ENCODE measurements around the gene ZNF423.

Gene ZNF423

DNA sequence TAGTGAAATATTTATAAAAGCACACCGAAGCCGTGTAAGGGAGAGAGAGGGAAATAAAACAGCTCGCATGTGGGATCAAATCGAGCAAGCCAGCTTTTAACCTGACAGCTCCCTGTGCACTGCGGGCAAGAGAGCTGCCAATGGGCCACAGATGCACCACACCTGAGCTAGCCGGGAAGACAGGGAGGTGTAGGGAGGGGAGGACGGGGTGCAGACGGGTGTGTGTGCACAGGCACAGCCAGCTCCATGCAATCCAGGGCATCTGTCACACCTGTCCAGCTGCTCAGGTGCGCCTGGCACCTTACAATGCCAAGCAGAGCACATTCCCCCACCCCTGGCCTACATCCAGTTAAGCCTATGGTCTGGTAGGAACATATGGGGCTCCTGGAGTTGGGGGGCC is 412.3 kb downstream of the ZNF423 start:
- Histone ChIP-seq H3K27me3 (ENCODE audit: insufficient read depth, insufficient read length) (peaks cover 2% of the 10 kb centered on the region), H3K9me3 (ENCODE audit: insufficient read depth, low read length) (no peaks in the 10 kb centered on the region), H3K9ac (ENCODE audit: insufficient read length, low read depth) (no peak overlapping the region), H3K36me3 (ENCODE audit: insufficient read depth, insufficient read length, low read length) (no peaks in the 10 kb centered on the region), H3K4me1 (ENCODE audit: insufficient read depth, insufficient read length) (peaks cover 12% of the 10 kb centered on the region), H3K4me3 (ENCODE audit: insufficient read length, low read depth) (no peak overlapping the region)
- TF ChIP-seq YY1 (IDR thresholded peaks at IDR 0.05; ENCODE audit: insufficient read depth, insufficient read length) (no peak), SUZ12 (IDR thresholded peaks at IDR 0.05; ENCODE audit: extremely low read depth, insufficient read depth, insufficient read length) (no peak), ZNF274 (IDR thresholded peaks at IDR 0.05; ENCODE audit: low read depth, low read length) (no peak)
- DNase-seq (ENCODE audit: low read depth, low spot score) = no peak

DNA sequence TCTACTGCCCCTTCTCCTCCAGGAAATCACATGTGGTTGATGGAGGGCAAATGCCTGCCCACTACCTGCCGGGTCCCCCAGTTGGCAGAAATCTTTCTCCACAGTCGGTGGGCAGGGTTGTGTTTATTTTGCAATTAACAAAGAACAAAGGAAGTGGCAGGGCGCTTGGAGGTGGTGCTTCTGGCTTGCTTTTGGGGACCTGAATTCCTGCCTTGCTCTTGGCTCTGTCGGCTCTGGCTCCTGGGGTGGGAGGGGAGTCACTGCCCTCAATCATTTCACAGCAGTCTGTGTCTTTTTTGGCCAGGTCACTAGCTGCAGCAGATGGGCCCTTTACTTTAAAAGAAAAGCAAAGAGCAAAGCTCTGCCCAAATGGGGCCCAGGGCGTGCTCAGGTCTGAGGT is 413.1 kb downstream of the ZNF423 start:
- Histone ChIP-seq H3K4me3 (ENCODE audit: insufficient read length, low read depth) (no peak overlapping the region), H3K36me3 (ENCODE audit: insufficient read depth, insufficient read length, low read length) (no peaks in the 10 kb centered on the region), H3K9ac (ENCODE audit: insufficient read length, low read depth) (no peak overlapping the region), H3K9me3 (ENCODE audit: insufficient read depth, low read length) (no peaks in the 10 kb centered on the region), H3K27me3 (ENCODE audit: insufficient read depth, insufficient read length) (peaks cover 2% of the 10 kb centered on the region), H3K4me1 (ENCODE audit: insufficient read depth, insufficient read length) (peaks cover 16% of the 10 kb centered on the region)
- TF ChIP-seq ZNF274 (IDR thresholded peaks at IDR 0.05; ENCODE audit: low read depth, low read length) (no peak), YY1 (IDR thresholded peaks at IDR 0.05; ENCODE audit: insufficient read depth, insufficient read length) (no peak), SUZ12 (IDR thresholded peaks at IDR 0.05; ENCODE audit: extremely low read depth, insufficient read depth, insufficient read length) (no peak)
- DNase-seq (ENCODE audit: low read depth, low spot score) = no peak

DNA sequence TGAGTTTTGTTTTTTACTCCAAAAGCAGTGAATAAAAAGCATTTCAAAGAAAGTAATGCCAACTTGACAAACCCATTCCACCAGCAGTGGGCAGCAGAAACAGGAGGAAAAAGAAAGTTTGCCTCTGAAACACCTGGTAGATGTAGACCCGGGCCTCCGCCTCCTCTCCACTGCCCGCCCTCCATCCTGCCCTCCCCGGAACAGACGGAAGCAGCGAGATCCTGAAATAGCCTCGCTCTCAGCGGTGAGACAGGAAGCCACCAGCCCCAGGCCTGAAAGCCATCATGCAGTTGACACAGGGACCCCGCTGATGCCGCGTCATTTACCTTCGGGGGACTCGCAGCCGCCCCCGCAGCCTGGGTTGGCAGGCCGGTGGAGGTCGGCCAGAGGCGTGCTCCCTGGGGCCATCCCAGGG is 414.5 kb downstream of the ZNF423 start:
- peaks cover 16% of the 10 kb centered on the region for H3K4me1 ChIP-seq (ENCODE audit: insufficient read depth, insufficient read length)
- no peak overlapping the region for H3K4me3 ChIP-seq (ENCODE audit: insufficient read length, low read depth)
- H3K9me3 ChIP-seq (ENCODE audit: insufficient read depth, low read length) = no peaks in the 10 kb centered on the region
- no peak for TF ChIP-seq ZNF274 (IDR thresholded peaks at IDR 0.05; ENCODE audit: low read depth, low read length)
- TF ChIP-seq YY1 (IDR thresholded peaks at IDR 0.05; ENCODE audit: insufficient read depth, insufficient read length) = no peak
- TF ChIP-seq SUZ12 (IDR thresholded peaks at IDR 0.05; ENCODE audit: extremely low read depth, insufficient read depth, insufficient read length) = no peak
- H3K9ac ChIP-seq (ENCODE audit: insufficient read length, low read depth) = no peak overlapping the region
- H3K27me3 ChIP-seq (ENCODE audit: insufficient read depth, insufficient read length) = peaks cover 2% of the 10 kb centered on the region
- no peaks in the 10 kb centered on the region for H3K36me3 ChIP-seq (ENCODE audit: insufficient read depth, insufficient read length, low read length)
- no peak for DNase-seq (ENCODE audit: low read depth, low spot score)

DNA sequence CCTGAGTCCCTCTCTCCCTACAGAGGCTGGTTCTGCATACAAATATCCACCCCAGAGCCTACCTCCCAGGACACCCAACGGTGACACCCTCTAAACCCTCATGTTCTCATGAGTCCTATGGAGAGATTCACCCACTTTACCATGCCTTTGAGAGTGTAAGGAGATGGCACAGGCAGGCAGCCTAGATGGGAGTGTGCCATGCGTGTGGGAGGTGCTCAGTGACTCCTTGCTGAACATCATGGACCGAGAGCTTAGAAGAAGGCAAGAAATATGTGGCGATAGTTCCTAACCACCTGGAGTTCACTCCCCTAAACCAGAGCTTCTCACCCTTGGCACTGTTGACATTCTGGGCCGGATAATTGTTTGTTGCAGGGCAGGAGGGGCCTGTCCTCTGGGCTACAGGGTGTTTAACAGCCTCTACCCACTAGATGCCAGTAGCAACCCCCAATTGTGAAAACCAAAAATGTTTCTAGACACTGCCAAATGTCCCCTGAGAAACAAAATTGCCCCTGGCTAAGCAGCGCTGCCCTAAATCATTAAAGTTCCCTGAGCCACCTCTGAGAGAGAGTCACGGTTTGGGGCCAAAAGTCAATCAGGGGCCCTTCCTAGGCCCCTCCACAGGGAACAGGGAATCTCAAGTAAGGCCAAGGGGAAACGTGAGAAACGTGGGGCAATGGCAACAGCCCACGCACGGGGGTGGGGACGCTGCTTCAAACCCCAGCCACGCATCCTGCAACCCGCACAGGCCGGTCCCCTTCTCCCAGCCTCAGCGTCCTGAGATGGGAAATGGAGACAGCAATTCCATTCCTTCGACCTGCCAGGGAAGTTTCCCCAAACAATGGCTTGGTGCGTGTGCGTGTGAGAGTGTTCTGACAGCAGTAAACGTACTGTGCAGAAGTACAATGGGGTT is 415.5 kb downstream of the ZNF423 start:
- H3K9me3 ChIP-seq (ENCODE audit: insufficient read depth, low read length) = no peaks in the 10 kb centered on the region
- TF ChIP-seq YY1 (IDR thresholded peaks at IDR 0.05; ENCODE audit: insufficient read depth, insufficient read length) (no peak), SUZ12 (IDR thresholded peaks at IDR 0.05; ENCODE audit: extremely low read depth, insufficient read depth, insufficient read length) (no peak), ZNF274 (IDR thresholded peaks at IDR 0.05; ENCODE audit: low read depth, low read length) (no peak)
- H3K27me3 ChIP-seq (ENCODE audit: insufficient read depth, insufficient read length) = peaks cover 7% of the 10 kb centered on the region
- H3K9ac ChIP-seq (ENCODE audit: insufficient read length, low read depth) = no peak overlapping the region
- no peaks in the 10 kb centered on the region for H3K36me3 ChIP-seq (ENCODE audit: insufficient read depth, insufficient read length, low read length)
- DNase-seq (ENCODE audit: low read depth, low spot score) = no peak
- H3K4me3 ChIP-seq (ENCODE audit: insufficient read length, low read depth) = no peak overlapping the region
- peaks cover 16% of the 10 kb centered on the region for H3K4me1 ChIP-seq (ENCODE audit: insufficient read depth, insufficient read length)

DNA sequence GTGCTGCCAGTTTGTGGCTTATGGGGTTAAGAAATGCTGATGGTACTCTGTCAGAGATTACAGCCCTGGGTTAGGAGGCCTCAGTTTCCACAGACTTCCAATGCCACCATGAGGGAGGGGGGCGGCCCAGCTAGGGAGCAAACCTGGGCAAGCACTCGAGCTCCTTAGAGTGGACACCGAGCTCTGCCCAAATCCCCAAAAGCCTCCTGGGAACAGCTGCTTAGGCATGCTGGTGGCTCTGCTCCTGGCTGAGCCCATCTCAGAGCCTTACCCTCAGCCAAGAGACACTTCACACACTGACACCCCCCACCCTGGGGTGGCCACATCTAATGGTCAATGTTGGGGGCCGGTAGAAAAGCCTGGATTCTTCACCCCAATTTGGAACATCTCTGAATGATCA is 416.2 kb downstream of the ZNF423 start:
- Histone ChIP-seq H3K4me1 (ENCODE audit: insufficient read depth, insufficient read length) (peaks cover 16% of the 10 kb centered on the region), H3K36me3 (ENCODE audit: insufficient read depth, insufficient read length, low read length) (no peaks in the 10 kb centered on the region), H3K9ac (ENCODE audit: insufficient read length, low read depth) (no peak overlapping the region), H3K4me3 (ENCODE audit: insufficient read length, low read depth) (no peak overlapping the region), H3K9me3 (ENCODE audit: insufficient read depth, low read length) (no peaks in the 10 kb centered on the region), H3K27me3 (ENCODE audit: insufficient read depth, insufficient read length) (peaks cover 7% of the 10 kb centered on the region)
- TF ChIP-seq YY1 (IDR thresholded peaks at IDR 0.05; ENCODE audit: insufficient read depth, insufficient read length) (no peak), SUZ12 (IDR thresholded peaks at IDR 0.05; ENCODE audit: extremely low read depth, insufficient read depth, insufficient read length) (no peak), ZNF274 (IDR thresholded peaks at IDR 0.05; ENCODE audit: low read depth, low read length) (no peak)
- DNase-seq (ENCODE audit: low read depth, low spot score) = no peak

DNA sequence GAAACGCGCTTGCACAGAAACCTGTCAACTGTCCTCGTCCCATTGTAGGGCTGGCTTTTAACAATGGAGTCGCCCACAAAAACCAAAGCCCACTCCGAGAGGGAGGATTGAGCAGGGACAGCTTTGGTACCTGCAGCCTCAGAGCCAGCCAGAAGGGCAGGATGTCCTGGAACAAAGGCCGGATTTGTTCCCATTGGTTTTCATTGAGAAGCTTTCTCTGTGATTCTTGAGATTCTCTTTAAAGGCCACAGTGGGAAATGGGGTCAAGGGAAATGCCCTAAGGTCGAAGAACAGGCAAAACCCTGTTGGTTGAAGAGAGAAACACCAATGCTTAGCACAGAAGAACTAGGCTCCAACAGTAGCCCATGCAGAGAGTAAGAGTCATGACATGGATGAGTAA is 416.9 kb downstream of the ZNF423 start:
- Histone ChIP-seq H3K4me3 (ENCODE audit: insufficient read length, low read depth) (no peak overlapping the region), H3K27me3 (ENCODE audit: insufficient read depth, insufficient read length) (peaks cover 5% of the 10 kb centered on the region), H3K9me3 (ENCODE audit: insufficient read depth, low read length) (no peaks in the 10 kb centered on the region), H3K9ac (ENCODE audit: insufficient read length, low read depth) (no peak overlapping the region), H3K36me3 (ENCODE audit: insufficient read depth, insufficient read length, low read length) (no peaks in the 10 kb centered on the region), H3K4me1 (ENCODE audit: insufficient read depth, insufficient read length) (peaks cover 16% of the 10 kb centered on the region)
- no peak for DNase-seq (ENCODE audit: low read depth, low spot score)
- no peak for TF ChIP-seq SUZ12 (IDR thresholded peaks at IDR 0.05; ENCODE audit: extremely low read depth, insufficient read depth, insufficient read length)
- TF ChIP-seq YY1 (IDR thresholded peaks at IDR 0.05; ENCODE audit: insufficient read depth, insufficient read length) = no peak
